Small intestine (tissue), 7 donors: Measurements from ENCODE around the gene CIAO2B. TPM values are rescaled to one million over a fixed set of nuclear protein-coding genes. Genes with fewer than 3 reads are reported as not detected.

ENCODE experiments used
- DNase-seq, 2 donors: peaks; one replicate each; pipeline versions ENCODE4 v3.0.0 to v3.0.0-alpha.2; 2013
- FAIRE-seq: peaks from 2 replicates; lab custom pipeline; 2012; peaks lifted over from hg19 to GRCh38; lab: Jason Lieb, UNC
- H3K27ac ChIP-seq, 3 donors: one replicate each; pipeline ENCODE4 v1.5.1; 2013; ENCODE audit warnings: low read length in 2 of 3, mild to moderate bottlenecking in 2 of 3, control low read depth in 1 of 3, inconsistent platforms in 1 of 3, low read depth in 1 of 3, moderate library complexity in 1 of 3
- H3K27me3 ChIP-seq, 3 donors: one replicate each; pipeline ENCODE4 v1.6.1; 2013; ENCODE audit warnings: low read length in 3 of 3, inconsistent platforms in 1 of 3; ENCODE audit not compliant: control insufficient read depth in 3 of 3, insufficient read depth in 3 of 3
- H3K36me3 ChIP-seq, 3 donors: one replicate each; pipeline ENCODE4 v1.6.1; 2013; ENCODE audit warnings: low read length in 3 of 3, inconsistent platforms in 1 of 3, low read depth in 1 of 3, mild to moderate bottlenecking in 1 of 3, moderate library complexity in 1 of 3; ENCODE audit not compliant: control insufficient read depth in 3 of 3, insufficient read depth in 2 of 3
- H3K4me1 ChIP-seq, 3 donors: one replicate each; pipeline ENCODE4 v1.6.1; 2013; ENCODE audit warnings: low read length in 2 of 3, inconsistent platforms in 1 of 3, low read depth in 1 of 3, mild to moderate bottlenecking in 1 of 3, moderate library complexity in 1 of 3; ENCODE audit not compliant: control insufficient read depth in 3 of 3, insufficient read depth in 2 of 3
- H3K4me3 ChIP-seq, 3 donors: one replicate each; pipeline ENCODE4 v1.5.1; 2013; ENCODE audit warnings: low read length in 3 of 3, control low read depth in 1 of 3, inconsistent platforms in 1 of 3, low read depth in 1 of 3, mild to moderate bottlenecking in 1 of 3, moderate library complexity in 1 of 3
- H3K9me3 ChIP-seq, 2 donors: one replicate each; pipeline ENCODE4 v1.6.1; 2013; ENCODE audit warnings: low read depth in 1 of 2, low read length in 1 of 2; ENCODE audit not compliant: control insufficient read depth in 2 of 2, insufficient read depth in 1 of 2
- WGBS, 3 donors: extraction: QIAGEN DNeasy Blood & Tissue Kit; methylation state at CpG; one replicate each; pipeline ENCODE4 v1.1.7; 2013; 5-methylcytosine and 5-hydroxymethylcytosine counted together
- polyA plus RNA-seq, 4 donors: library from polyadenylated mRNA; stranded (reverse) in 3 of 4; unstranded in 1 of 4; fragments of 200-250 nt in 3 of 4; fragments of 120-200 nt in 1 of 4; gene quantifications; one replicate each; pipeline versions ENCODE4 v1.2.1 to v1.2.3, GENCODE V29; 2013
- donor health status: healthy with polysubstance abuse.
- donor health status: control.
- donor health status: control.
- donor health status: Bipolar disorder and iron deficiency.
- donor health status: healthy.

The CIAO2B gene
- polyA plus RNA-seq, 4 donors, result 79.7 to 274 (median 232) TPM

GRCh38 chr16:66905633-66906539, 28.3 kb downstream of the CIAO2B start:
- Histone ChIP-seq H3K9me3 (no peaks in the 10 kb centered on the region), H3K27ac (peak overlapping the region; percentile 33 to 44 (median 40)), H3K36me3 (peaks cover 0 to 4% (median 0%) of the 10 kb centered on the region in 3 donors), H3K27me3 (no peaks in the 10 kb centered on the region), H3K4me1 (peaks cover 3 to 51% (median 10%) of the 10 kb centered on the region in 3 donors), H3K4me3 (no peak overlapping the region)
- DNase-seq (peak; percentile 94 to 98), FAIRE-seq (no peak)
- WGBS, 3 donors, result 51 to 65% (median 58%) methylated on average over 11 of the region's 11 CpGs

- DNase-seq, result peak in 1 of 2 donors; percentile 46
- WGBS, 3 donors, result 63 to 69% (median 66%) methylated on average over 16 of the region's 16 CpGs
- peaks cover 8 to 59% (median 14%) of the 10 kb centered on the region in 3 donors for H3K4me1 ChIP-seq
- H3K4me3 ChIP-seq, result no peak overlapping the region
- H3K27ac ChIP-seq, result peak overlapping the region; percentile 33 to 59 (median 44)
- no peaks in the 10 kb centered on the region for H3K27me3 ChIP-seq
- H3K9me3 ChIP-seq, result no peaks in the 10 kb centered on the region
- H3K36me3 ChIP-seq, result peaks cover 0 to 4% (median 0%) of the 10 kb centered on the region in 3 donors
- no peak for FAIRE-seq
Measured at GRCh38 chr16:66904846-66905632, 29.2 kb downstream of the CIAO2B start.

- peaks cover 8 to 65% (median 16%) of the 10 kb centered on the region in 3 donors for H3K4me1 ChIP-seq
- 89 to 93% (median 90%) methylated on average over 13 of the region's 13 CpGs for WGBS, 3 donors
Measured at GRCh38 chr16:66904428-66904845, 29.8 kb downstream of the CIAO2B start.

GRCh38 chr16:66903544-66904427, 30.4 kb downstream of the CIAO2B start:
- FAIRE-seq (no peak), DNase-seq (peak in 1 of 2 donors; percentile 43)
- Histone ChIP-seq H3K4me1 (peaks cover 8 to 72% (median 19%) of the 10 kb centered on the region in 3 donors), H3K27me3 (no peaks in the 10 kb centered on the region), H3K4me3 (no peak overlapping the region), H3K36me3 (peaks cover 0 to 4% (median 0%) of the 10 kb centered on the region in 3 donors), H3K9me3 (no peaks in the 10 kb centered on the region), H3K27ac (peak overlapping the region in 2 of 3 donors; percentile 44 to 53)
- 55 to 76% (median 63%) methylated on average over 11 of the region's 11 CpGs for WGBS, 3 donors

More at GRCh38 chr16:66904428-66904845, 29.8 kb downstream of the CIAO2B start:
- DNase-seq (no peak), FAIRE-seq (no peak)
- no peak overlapping the region for H3K4me3 ChIP-seq
- H3K27ac ChIP-seq, result peak overlapping the region in 2 of 3 donors; percentile 44 to 59
- H3K36me3 ChIP-seq, result peaks cover 0 to 4% (median 0%) of the 10 kb centered on the region in 3 donors
- H3K27me3 ChIP-seq, result no peaks in the 10 kb centered on the region
- H3K9me3 ChIP-seq, result no peaks in the 10 kb centered on the region

- Histone ChIP-seq H3K4me3 (no peak overlapping the region), H3K27ac (peak overlapping the region in 1 of 3 donors; percentile 18), H3K36me3 (peaks cover 0 to 4% (median 0%) of the 10 kb centered on the region in 3 donors), H3K4me1 (peaks cover 8 to 78% (median 19%) of the 10 kb centered on the region in 3 donors), H3K27me3 (no peaks in the 10 kb centered on the region), H3K9me3 (no peaks in the 10 kb centered on the region)
- FAIRE-seq, result no peak
- no peak for DNase-seq
- WGBS, 3 donors, result 69 to 81% (median 78%) methylated on average over 14 of the region's 14 CpGs
Measured at GRCh38 chr16:66902648-66903543, 31.3 kb downstream of the CIAO2B start.

- H3K9me3 ChIP-seq, result no peaks in the 10 kb centered on the region
- peaks cover 8 to 74% (median 23%) of the 10 kb centered on the region in 3 donors for H3K4me1 ChIP-seq
- DNase-seq (no peak), FAIRE-seq (no peak)
- H3K36me3 ChIP-seq, result peaks cover 0 to 4% (median 0%) of the 10 kb centered on the region in 3 donors
- H3K27ac ChIP-seq, result no peak overlapping the region
- 87 to 94% (median 89%) methylated on average over 10 of the region's 10 CpGs for WGBS, 3 donors
- no peaks in the 10 kb centered on the region for H3K27me3 ChIP-seq
- no peak overlapping the region for H3K4me3 ChIP-seq
Measured at GRCh38 chr16:66901626-66902025, 32.6 kb downstream of the CIAO2B start.
